Measurements from ENCODE around the gene AURKB.
"Not testable (repeated sequence)": the region's sequence is repeated elsewhere in the genome, so short reads cannot be mapped to it uniquely, and the experiment has no call there.

AURKB gene

DNA sequence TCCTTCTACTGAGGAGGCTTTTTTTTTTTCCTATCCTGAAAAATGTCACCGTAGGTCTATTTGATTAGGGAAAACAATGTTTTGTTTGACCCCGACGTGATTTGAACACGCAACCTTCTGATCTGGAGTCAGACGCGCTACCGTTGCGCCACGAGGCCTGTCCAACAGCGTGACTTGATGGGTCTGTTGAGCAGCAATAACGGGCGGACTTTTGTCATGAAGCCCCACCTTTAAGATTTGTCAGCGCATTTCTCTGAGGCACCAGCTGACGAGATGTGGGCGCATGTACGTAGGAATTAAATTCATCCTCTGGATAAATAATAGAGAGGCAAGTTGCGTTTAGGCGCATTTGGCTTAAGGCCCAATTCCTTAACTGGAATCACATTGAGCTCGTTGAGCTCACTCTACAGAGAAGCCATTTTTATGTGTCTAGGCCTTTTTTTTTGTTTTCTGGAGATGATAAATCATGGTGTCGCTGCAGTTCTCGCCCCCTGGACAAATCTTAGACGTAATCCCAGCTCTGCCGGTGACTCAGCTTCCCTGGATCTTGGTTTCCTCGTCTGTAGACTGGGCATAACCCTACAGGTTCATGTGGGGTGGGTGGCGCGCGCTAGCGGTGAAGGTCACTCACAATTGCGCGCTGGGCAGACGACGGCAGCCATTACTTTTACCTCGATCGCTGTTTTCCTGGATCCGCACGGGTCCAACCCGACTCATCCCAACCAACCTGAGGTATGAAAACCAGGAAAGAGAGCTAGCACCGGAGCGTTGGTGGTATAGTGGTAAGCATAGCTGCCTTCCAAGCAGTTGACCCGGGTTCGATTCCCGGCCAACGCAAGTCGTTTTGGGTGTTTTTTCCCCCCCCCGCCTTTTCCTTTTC is 10.6 kb upstream of the AURKB start:
- H3K4me3 ChIP-seq (ENCODE audit: low read depth in 1 of 2, low read length in 1 of 2): peak overlapping the region; percentile 77 to 99
- TF ChIP-seq CTCF (IDR thresholded peaks at IDR 0.05): no peak
- H3K9me3 ChIP-seq: no peaks in the 10 kb centered on the region
- peaks cover 19% of the 10 kb centered on the region for H3K36me3 ChIP-seq
- peaks cover 45 to 47% of the 10 kb centered on the region in 2 experiments for H3K4me1 ChIP-seq (ENCODE audit: control insufficient read depth in 1 of 2, insufficient read depth in 1 of 2, low read depth in 1 of 2, low read length in 1 of 2)
- no peaks in the 10 kb centered on the region for H3K27me3 ChIP-seq
- H3K27ac ChIP-seq: peak overlapping the region; percentile 94

GRCh38 chr17:8214000-8214399 is 3.6 kb upstream of the AURKB start:
- not testable (repeated sequence) for H3K9me3 ChIP-seq; H3K4me3 ChIP-seq (ENCODE audit: low read depth in 1 of 2, low read length in 1 of 2); H3K27me3 ChIP-seq; H3K27ac ChIP-seq; H3K36me3 ChIP-seq
- H3K4me1 ChIP-seq (ENCODE audit: control insufficient read depth in 1 of 2, insufficient read depth in 1 of 2, low read depth in 1 of 2, low read length in 1 of 2): peaks cover 22 to 23% of the 10 kb centered on the region in 2 experiments

DNA sequence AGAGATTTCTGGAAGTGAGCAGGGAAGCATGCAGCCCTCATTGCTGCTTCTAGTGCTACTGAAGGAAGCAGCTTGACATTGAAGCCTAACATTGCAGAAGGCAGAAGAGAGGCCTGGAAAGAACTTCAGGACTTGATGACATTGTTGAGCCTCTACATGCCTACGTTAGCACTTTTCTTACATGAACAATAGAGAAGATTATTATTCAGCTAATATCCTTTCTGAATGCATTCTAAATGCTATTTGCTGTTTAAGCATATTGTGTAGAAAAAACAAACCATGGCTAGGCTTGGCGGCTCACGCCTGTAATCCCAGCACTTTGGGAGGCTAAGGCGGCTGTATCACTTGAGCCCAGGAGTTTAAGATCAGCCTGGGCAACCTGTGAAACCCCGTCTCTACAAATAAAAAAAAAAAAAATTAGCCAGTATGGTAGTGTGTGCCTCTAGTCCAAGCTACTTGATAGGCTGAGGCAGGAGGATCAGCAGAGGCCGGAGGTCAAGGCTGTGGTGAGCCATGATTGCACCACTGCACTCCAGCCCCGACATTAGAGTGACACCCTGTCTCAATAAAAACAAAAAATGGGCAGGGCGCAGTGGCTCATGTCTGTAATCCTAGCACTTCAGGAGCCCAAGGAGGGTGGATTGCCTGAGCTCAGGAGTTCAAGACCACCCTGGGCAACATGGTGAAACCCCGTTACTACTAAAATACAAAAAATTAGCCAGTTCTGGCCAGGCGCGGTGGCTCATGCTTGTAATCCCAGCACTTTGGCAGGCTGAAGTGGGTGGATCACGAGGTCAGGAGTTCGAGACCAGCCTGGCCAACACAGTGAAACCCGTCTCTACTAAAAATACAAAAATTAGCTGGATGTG is 2.2 kb upstream of the AURKB start:
- no peak for TF ChIP-seq CTCF (IDR thresholded peaks at IDR 0.05)
- no peaks in the 10 kb centered on the region for H3K27me3 ChIP-seq
- H3K4me1 ChIP-seq (ENCODE audit: control insufficient read depth in 1 of 2, insufficient read depth in 1 of 2, low read depth in 1 of 2, low read length in 1 of 2): peaks cover 23 to 28% of the 10 kb centered on the region in 2 experiments
- H3K36me3 ChIP-seq: no peaks in the 10 kb centered on the region
- no peaks in the 10 kb centered on the region for H3K9me3 ChIP-seq
- no peak overlapping the region for H3K4me3 ChIP-seq (ENCODE audit: low read depth in 1 of 2, low read length in 1 of 2)
- H3K27ac ChIP-seq: no peak overlapping the region

DNA sequence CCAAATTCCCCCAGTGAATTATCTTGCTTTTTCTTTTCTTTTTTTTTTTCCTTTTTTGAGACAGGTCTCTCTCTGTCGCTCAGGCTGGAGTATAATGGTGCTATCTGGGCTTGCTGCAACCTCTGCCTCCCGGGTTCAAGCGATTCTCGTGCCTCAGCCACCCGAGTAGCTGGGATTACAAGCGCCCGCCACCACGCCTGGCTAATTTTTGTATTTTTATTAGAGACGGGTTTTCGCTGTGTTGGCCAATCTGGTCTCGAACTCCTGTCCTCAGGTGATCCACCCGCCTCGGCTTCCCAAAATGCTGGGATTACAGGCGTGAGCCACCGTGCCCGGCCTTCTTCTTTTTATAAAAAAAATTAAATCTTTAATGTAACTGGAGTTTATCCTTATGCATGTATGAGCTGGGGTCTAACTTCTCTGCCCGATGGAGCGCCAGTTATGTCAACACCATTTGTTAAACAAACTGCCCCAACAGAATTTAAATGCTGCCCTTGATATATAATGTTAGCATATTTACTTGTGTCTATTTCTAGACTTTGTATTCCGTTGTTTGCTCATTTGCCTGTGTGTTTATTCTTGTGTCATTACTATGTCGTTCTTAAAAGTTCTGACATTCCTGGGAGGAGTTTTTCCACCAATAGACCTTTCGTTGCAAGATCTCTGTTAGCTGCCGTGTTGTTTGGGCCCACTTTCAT is 535 bp upstream of the AURKB start:
- Histone ChIP-seq H3K4me1 (ENCODE audit: control insufficient read depth in 1 of 2, insufficient read depth in 1 of 2, low read depth in 1 of 2, low read length in 1 of 2) (peaks cover 23 to 28% of the 10 kb centered on the region in 2 experiments), H3K27me3 (no peaks in the 10 kb centered on the region), H3K9me3 (no peaks in the 10 kb centered on the region), H3K4me3 (ENCODE audit: low read depth in 1 of 2, low read length in 1 of 2) (peak overlapping the region; percentile 67 to 73), H3K36me3 (peaks cover 6% of the 10 kb centered on the region), H3K27ac (peak overlapping the region; percentile 68)
- TF ChIP-seq CTCF (IDR thresholded peaks at IDR 0.05): no peak

GRCh38 chr17:8206536-8206935 is 3.8 kb downstream of the AURKB start:
- TF ChIP-seq CTCF (IDR thresholded peaks at IDR 0.05): no peak
- Histone ChIP-seq H3K36me3 (peaks cover 10% of the 10 kb centered on the region), H3K4me3 (ENCODE audit: low read depth in 1 of 2, low read length in 1 of 2) (no peak overlapping the region), H3K27me3 (no peaks in the 10 kb centered on the region), H3K27ac (no peak overlapping the region), H3K4me1 (ENCODE audit: control insufficient read depth in 1 of 2, insufficient read depth in 1 of 2, low read depth in 1 of 2, low read length in 1 of 2) (peaks cover 23 to 28% of the 10 kb centered on the region in 2 experiments), H3K9me3 (no peaks in the 10 kb centered on the region)
